Endodermal cell (in vitro differentiated cells): ENCODE data around the gene RERE. TPM values are rescaled to one million over a fixed set of nuclear protein-coding genes. Genes with fewer than 3 reads are reported as not detected.

Experiments used
- DNase-seq: peaks from one replicate; pipeline ENCODE4 v3.0.0-alpha.2; 2017
- H3K27ac ChIP-seq: 2 replicates; pipeline ENCODE4 v1.5.1; 2013; ENCODE audit warnings: mild to moderate bottlenecking, low read depth, low read length, moderate library complexity
- H3K27me3 ChIP-seq: 2 replicates; pipeline ENCODE4 v1.6.1; 2013; ENCODE audit warnings: mild to moderate bottlenecking, low read length, moderate library complexity; ENCODE audit not compliant: insufficient read depth, control insufficient read depth, poor library complexity, severe bottlenecking
- H3K36me3 ChIP-seq: 2 replicates; pipeline ENCODE4 v1.7.0; 2013; ENCODE audit warnings: mild to moderate bottlenecking, low read length, moderate library complexity; ENCODE audit not compliant: control insufficient read depth, insufficient read depth
- H3K4me1 ChIP-seq: one replicate; pipeline ENCODE4 v1.7.0; 2013; ENCODE audit warnings: low read length; ENCODE audit not compliant: control insufficient read depth, insufficient read depth
- H3K4me3 ChIP-seq: 2 replicates; pipeline ENCODE4 v1.5.1; 2013; ENCODE audit warnings: mild to moderate bottlenecking, low read length, moderate library complexity
- H3K9ac ChIP-seq: 2 replicates; pipeline ENCODE4 v1.6.1; 2013; ENCODE audit warnings: mild to moderate bottlenecking, low read length, moderate library complexity; ENCODE audit not compliant: poor library complexity, severe bottlenecking; ENCODE audit errors: extremely low read depth
- H3K9me3 ChIP-seq: 2 replicates; pipeline ENCODE4 v1.6.1; 2013; ENCODE audit warnings: mild to moderate bottlenecking, low read length, moderate library complexity; ENCODE audit not compliant: control insufficient read depth
- H3K27ac Mint-ChIP-seq: 2 replicates; pipeline ENCODE4 v1.8.0; 2020; ENCODE audit warnings: mixed read lengths
- H3K27me3 Mint-ChIP-seq: 2 replicates; pipeline ENCODE4 v1.8.0; 2021; ENCODE audit warnings: mild to moderate bottlenecking, mixed read lengths; ENCODE audit not compliant: insufficient read depth
- H3K36me3 Mint-ChIP-seq: 2 replicates; pipeline ENCODE4 v1.8.0; 2020; ENCODE audit warnings: low read depth, mixed read lengths
- H3K4me1 Mint-ChIP-seq: 2 replicates; pipeline ENCODE4 v1.8.0; 2020; ENCODE audit warnings: mixed read lengths
- H3K4me3 Mint-ChIP-seq: 2 replicates; pipeline ENCODE4 v1.8.0; 2020; ENCODE audit warnings: mild to moderate bottlenecking, moderate library complexity, mixed read lengths
- H3K9me3 Mint-ChIP-seq: 2 replicates; pipeline ENCODE4 v1.8.0; 2020; ENCODE audit warnings: mild to moderate bottlenecking, mixed read lengths
- WGBS, 2 experiments: methylation state at CpG; one replicate each; pipeline versions ENCODE4 v1.1.5 to v1.1.7; 2013; ENCODE audit warnings: missing lambda C conversion rate in 2 of 2, mixed read lengths in 1 of 2; ENCODE audit not compliant: insufficient coverage in 1 of 2, insufficient read length in 1 of 2; 5-methylcytosine and 5-hydroxymethylcytosine counted together
- total RNA-seq, 2 donors: library from RNA; stranded (reverse); fragmentation: NEBNext Ultra II Directional in 1 of 2; extraction: Animal tissue kit (Norgen Biotek cat#: 25700) in 1 of 2; gene quantifications; 2 replicates in 1 of 2; 3 replicates in 1 of 2; pipeline ENCODE4 v1.2.1, GENCODE V29; 2021
- TF ChIP-seq, protein P1 (sequence below): fragments of 200-600 bp; sonication (generic); conservative IDR thresholded peaks from 2 replicates; pipeline ENCODE4 v1.5.0; 2021; ENCODE audit warnings: antibody characterized with exemption, mild to moderate bottlenecking

The RERE gene
- total RNA-seq, 2 donors from 2014 or later, result 159 to 179 TPM

DNA sequence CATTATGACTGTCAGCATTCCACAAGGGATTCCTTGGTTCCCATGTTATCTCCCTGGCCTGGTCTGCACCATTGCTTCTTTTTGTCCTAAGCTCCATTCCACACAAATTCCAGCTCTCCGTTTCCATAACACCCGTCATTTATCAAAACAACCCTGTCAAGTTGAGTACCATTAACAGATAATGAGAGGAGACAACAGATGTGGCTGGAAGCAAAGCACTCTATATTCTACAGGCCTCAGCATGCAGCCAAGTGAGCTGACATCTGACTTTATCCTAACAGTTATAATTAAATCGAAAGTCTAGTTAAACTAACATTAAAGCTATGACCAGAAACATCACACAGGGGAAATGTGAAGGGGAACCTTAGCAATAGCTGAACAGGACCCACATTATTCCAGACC, 110.4 kb downstream of the RERE start:
- Mint-ChIP-seq H3K36me3 (peaks cover 6% of the 10 kb centered on the region), H3K27ac (no peak overlapping the region), H3K4me1 (peaks cover 36% of the 10 kb centered on the region), H3K4me3 (no peak overlapping the region), H3K9me3 (no peaks in the 10 kb centered on the region), H3K27me3 (no peaks in the 10 kb centered on the region)
- no peak overlapping the region for H3K9ac ChIP-seq
- peak overlapping the region; percentile 57 for H3K4me3 ChIP-seq
- H3K27me3 ChIP-seq, result no peaks in the 10 kb centered on the region
- H3K4me1 ChIP-seq, result peaks cover 19% of the 10 kb centered on the region
- H3K36me3 ChIP-seq, result no peaks in the 10 kb centered on the region
- H3K9me3 ChIP-seq, result no peaks in the 10 kb centered on the region
- TF ChIP-seq, protein P1, sequence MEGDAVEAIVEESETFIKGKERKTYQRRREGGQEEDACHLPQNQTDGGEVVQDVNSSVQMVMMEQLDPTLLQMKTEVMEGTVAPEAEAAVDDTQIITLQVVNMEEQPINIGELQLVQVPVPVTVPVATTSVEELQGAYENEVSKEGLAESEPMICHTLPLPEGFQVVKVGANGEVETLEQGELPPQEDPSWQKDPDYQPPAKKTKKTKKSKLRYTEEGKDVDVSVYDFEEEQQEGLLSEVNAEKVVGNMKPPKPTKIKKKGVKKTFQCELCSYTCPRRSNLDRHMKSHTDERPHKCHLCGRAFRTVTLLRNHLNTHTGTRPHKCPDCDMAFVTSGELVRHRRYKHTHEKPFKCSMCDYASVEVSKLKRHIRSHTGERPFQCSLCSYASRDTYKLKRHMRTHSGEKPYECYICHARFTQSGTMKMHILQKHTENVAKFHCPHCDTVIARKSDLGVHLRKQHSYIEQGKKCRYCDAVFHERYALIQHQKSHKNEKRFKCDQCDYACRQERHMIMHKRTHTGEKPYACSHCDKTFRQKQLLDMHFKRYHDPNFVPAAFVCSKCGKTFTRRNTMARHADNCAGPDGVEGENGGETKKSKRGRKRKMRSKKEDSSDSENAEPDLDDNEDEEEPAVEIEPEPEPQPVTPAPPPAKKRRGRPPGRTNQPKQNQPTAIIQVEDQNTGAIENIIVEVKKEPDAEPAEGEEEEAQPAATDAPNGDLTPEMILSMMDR, result no peak
- 43 to 74% methylated on average over 1 to 3 of the region's 3 CpGs for WGBS, 2 experiments
- no peak for DNase-seq
- H3K27ac ChIP-seq, result peak overlapping the region; percentile 95

DNA sequence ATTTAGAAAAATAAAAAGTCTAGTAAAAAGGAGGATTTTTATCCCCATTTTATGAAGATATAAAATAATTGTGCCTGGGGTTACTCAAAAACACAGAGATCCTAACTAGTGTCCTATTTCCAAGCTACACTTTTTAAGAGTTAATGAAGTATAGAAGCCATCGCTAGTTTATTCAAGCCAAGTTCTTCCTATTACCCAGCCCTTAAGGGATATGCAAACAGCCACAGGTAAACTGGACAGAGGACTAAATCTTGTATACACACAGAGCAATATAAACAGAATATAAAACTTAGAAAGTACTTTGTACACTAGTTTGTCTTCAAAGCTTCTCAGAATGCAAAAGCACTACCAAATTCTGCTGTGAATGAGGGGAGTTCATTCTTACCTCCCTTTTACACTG, 111.1 kb downstream of the RERE start:
- H3K9ac ChIP-seq, result no peak overlapping the region
- TF ChIP-seq, protein P1, result no peak
- WGBS, 2 experiments, result 100% methylated on average over 1 of the region's 1 CpG
- peak overlapping the region; percentile 90 for H3K27ac ChIP-seq
- Mint-ChIP-seq H3K9me3 (no peaks in the 10 kb centered on the region), H3K27ac (no peak overlapping the region), H3K36me3 (peaks cover 6% of the 10 kb centered on the region), H3K4me1 (peaks cover 30% of the 10 kb centered on the region), H3K27me3 (no peaks in the 10 kb centered on the region), H3K4me3 (no peak overlapping the region)
- H3K9me3 ChIP-seq, result no peaks in the 10 kb centered on the region
- H3K27me3 ChIP-seq, result no peaks in the 10 kb centered on the region
- DNase-seq, result no peak
- H3K4me1 ChIP-seq, result peaks cover 19% of the 10 kb centered on the region
- no peak overlapping the region for H3K4me3 ChIP-seq
- no peaks in the 10 kb centered on the region for H3K36me3 ChIP-seq

DNA sequence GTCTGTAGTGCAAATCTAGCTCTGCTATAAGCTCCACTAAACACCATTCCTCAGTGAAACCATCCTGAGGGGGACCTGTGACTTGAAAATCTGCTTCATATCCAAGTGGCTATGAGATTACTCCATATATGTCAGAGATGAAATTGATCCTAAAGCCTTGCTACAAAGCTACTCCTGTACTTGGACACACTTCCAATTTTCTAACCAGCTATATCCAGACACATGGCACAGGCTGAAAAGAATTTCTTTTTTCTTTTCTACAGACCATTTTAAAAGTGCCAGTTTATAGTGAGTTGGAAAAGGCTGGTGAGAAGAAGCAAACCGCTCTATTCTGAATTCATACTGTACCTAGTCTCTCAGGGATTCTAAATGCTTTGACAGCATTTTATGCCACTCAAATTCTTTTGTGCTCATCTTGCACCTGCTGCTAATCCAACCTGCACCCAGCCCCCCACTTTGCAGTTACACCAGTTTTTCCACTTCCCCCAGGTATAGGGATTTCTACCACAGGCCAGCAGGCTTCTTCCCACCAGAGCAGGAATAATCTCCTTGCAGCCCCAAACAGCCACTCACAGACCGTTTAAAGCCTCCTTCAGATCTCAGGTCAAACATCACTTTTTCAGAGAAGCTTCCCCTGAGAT, 112.5 kb downstream of the RERE start:
- H3K36me3 Mint-ChIP-seq, result peaks cover 6% of the 10 kb centered on the region
- no peaks in the 10 kb centered on the region for H3K9me3 ChIP-seq
- no peaks in the 10 kb centered on the region for H3K9me3 Mint-ChIP-seq
- peak; percentile 66 for DNase-seq
- no peaks in the 10 kb centered on the region for H3K27me3 Mint-ChIP-seq
- peak overlapping the region; percentile 52 for H3K27ac ChIP-seq
- TF ChIP-seq, protein P1, result no peak
- H3K4me1 ChIP-seq, result peaks cover 19% of the 10 kb centered on the region
- no peaks in the 10 kb centered on the region for H3K27me3 ChIP-seq
- no peak overlapping the region for H3K4me3 Mint-ChIP-seq
- no peak overlapping the region for H3K9ac ChIP-seq
- H3K4me1 Mint-ChIP-seq, result peaks cover 33% of the 10 kb centered on the region
- no peaks in the 10 kb centered on the region for H3K36me3 ChIP-seq
- 60 to 75% methylated on average over 1 to 2 of the region's 2 CpGs for WGBS, 2 experiments
- peak overlapping the region; percentile 54 for H3K27ac Mint-ChIP-seq
- H3K4me3 ChIP-seq, result no peak overlapping the region
